Cardiac fibroblast (primary cell): Measurements from ENCODE around the gene ANGEL2.
"Not testable (repeated sequence)": the region's sequence is repeated elsewhere in the genome, so short reads cannot be mapped to it uniquely, and the experiment has no call there.

Experiments used
- DNase-seq, 2 donors: peaks; one replicate each; pipeline versions ENCODE4 v3.0.0 to v3.0.0-alpha.2; 2010; ENCODE audit warnings: low read depth in 2 of 2
- H3K4me3 ChIP-seq, 2 donors: replicated peaks in 1 of 2; 1 replicate in 1 of 2; 2 replicates in 1 of 2; pipeline ENCODE4 v1.5.1; 2011; ENCODE audit warnings: low read depth in 2 of 2, low read length in 2 of 2, mild to moderate bottlenecking in 2 of 2, moderate library complexity in 1 of 2
- TF ChIP-seq, protein P1 (sequence below): IDR thresholded peaks from one replicate; pipeline ENCODE4 v1.5.1; 2011; ENCODE audit warnings: low read depth, mild to moderate bottlenecking, low read length, inconsistent platforms

The ANGEL2 gene

DNA sequence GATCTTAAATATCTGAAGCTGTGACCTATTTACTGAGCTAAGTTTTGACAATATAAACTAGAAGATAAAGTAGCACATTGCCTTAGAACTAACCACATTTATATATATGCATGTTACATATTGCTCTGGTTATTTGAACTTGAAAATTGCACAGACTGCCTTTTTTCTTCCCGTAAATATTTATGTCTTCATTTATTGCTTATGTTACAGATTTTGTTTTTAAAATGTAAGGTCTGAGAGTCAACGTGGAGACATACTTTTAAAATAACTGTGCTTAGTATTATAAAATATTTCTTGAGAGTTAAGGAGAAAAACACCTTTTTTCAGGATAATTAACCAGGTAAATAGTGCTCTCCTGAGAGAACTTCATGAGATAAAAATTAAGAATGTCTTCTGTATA is 38.5 kb upstream of the ANGEL2 start:
- DNase-seq = no peak
- TF ChIP-seq, protein P1, sequence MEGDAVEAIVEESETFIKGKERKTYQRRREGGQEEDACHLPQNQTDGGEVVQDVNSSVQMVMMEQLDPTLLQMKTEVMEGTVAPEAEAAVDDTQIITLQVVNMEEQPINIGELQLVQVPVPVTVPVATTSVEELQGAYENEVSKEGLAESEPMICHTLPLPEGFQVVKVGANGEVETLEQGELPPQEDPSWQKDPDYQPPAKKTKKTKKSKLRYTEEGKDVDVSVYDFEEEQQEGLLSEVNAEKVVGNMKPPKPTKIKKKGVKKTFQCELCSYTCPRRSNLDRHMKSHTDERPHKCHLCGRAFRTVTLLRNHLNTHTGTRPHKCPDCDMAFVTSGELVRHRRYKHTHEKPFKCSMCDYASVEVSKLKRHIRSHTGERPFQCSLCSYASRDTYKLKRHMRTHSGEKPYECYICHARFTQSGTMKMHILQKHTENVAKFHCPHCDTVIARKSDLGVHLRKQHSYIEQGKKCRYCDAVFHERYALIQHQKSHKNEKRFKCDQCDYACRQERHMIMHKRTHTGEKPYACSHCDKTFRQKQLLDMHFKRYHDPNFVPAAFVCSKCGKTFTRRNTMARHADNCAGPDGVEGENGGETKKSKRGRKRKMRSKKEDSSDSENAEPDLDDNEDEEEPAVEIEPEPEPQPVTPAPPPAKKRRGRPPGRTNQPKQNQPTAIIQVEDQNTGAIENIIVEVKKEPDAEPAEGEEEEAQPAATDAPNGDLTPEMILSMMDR = no peak
- no peak overlapping the region for H3K4me3 ChIP-seq

DNA sequence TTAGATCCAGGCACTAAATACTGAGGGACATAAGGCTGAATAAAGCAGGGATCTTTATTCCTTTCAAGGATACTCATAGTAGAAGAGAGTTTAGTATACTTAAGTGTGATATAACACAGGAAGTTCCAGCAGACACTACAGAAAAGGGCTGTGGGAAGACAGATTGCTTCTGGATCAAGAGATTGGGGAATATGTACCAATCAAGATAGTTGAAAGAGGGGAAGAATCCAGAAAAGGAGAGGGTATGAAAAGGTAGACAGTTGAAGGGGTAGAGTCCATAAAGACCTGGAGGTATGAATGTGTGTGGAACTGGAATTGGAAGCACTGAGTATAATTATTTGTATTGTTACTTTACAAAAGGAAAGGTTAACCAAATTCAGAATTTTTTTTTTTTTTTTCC is 37.8 kb upstream of the ANGEL2 start:
- TF ChIP-seq, protein P1 = no peak
- no peak for DNase-seq
- H3K4me3 ChIP-seq = no peak overlapping the region

DNA sequence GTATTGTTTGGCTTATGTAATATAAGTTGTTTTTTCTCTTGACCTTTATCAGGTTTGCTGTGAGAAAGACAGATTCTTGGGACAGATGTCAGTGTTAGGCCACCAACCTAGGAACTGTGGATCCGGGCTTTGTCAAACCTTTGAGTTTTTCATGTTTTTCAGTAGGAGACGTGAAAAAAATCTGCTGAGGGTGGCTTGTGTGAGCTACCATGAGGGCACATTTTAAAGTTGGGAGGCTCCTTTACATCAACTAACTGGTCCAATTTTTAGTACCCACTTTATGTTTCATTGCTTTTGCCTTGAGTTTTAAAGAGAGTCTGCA is 36.2 kb upstream of the ANGEL2 start:
- peak overlapping the region; percentile 69 to 87 for H3K4me3 ChIP-seq
- no peak for DNase-seq
- TF ChIP-seq, protein P1 = no peak

DNA sequence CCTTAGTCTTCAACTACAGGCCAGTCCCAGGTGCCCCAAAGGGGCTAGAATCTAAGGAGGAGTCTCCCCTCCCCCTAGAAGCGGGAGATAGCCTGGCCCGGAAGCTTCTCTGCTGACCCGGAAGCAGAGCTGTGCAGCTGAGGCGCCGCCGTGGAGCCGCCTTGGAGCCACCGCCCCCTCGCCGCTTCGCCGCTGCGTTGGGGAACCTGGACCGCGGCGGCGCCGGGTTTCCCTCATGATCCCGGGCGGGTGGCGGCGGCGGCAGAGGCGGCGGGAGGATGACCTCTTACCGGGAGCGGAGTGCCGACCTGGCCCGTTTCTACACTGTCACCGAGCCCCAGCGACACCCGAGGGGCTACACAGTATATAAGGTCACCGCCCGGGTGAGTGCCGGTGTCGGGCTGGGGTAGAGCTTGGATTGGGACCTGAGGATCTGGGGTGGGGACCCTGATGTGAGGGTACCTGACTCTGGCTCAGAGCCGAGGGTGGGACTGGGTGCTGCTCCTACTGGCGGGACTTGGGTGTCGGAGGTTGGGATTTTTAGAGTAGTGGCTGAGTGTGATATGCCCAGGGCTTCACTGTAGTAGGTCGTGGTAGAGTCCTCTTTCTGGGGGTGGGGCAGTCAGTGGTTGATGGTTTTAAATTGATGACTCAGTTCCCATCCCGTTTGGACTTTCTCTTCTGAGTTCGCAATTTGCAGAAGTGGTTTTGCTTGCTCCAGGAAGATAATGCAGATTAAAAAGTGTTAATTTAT is 35.6 kb upstream of the ANGEL2 start, which contains the start of gene RPS6KC1:
Gene RPS6KC1, plus strand, starts transcription at position 115 of the 754 bp plus-strand sequence. Its CDS starts 164 bp downstream, at position 279.
- TF ChIP-seq, protein P1 = no peak
- H3K4me3 ChIP-seq = peak within 1 kb of the TSS; percentile 69 to 87
- DNase-seq = peak; percentile 82

DNA sequence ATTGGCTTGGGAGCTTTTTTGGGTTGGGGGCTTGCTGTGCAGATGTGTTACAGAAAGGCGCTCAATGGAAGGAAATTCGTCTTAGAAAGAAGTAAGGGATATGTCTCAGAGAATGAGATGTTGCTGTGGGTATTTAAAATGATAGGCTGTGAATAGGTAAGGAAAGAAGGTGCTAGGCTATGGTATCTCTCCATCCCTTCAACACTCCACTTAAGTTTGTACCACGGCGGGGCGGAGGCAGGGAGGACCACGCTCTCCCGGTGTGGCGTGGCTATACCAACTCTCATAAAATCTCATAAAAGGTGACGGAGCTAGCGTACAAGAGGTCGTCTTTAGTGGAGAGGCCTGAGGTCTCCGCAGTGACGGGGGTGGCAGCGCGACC is 35.1 kb upstream of the ANGEL2 start:
- TF ChIP-seq, protein P1 = no peak

DNA sequence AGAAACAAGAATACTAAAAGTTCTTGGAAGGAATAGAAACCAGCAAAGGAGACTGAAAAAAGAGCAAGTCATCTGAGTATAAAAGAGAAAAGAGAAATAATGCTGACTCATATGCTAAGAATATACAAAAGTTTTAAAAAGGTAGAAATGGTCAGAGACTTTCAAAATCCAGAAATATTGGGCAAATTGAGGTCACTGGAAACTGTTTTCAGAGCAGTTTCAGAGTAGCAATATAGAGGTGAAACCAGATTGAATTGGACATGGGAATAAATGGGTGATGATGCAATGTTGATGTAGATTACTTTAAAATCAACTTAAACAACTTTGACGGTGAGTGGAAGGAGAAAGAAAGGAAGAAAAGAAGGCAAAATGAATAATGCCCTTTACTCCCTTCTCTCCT is 33.6 kb upstream of the ANGEL2 start:
- no peak for DNase-seq
- TF ChIP-seq, protein P1 = no peak
- H3K4me3 ChIP-seq = no peak overlapping the region

More for the DNA sequence above, 35.1 kb upstream of the ANGEL2 start:
- DNase-seq = no peak
- H3K4me3 ChIP-seq = peak overlapping the region; percentile 69 to 87

DNA sequence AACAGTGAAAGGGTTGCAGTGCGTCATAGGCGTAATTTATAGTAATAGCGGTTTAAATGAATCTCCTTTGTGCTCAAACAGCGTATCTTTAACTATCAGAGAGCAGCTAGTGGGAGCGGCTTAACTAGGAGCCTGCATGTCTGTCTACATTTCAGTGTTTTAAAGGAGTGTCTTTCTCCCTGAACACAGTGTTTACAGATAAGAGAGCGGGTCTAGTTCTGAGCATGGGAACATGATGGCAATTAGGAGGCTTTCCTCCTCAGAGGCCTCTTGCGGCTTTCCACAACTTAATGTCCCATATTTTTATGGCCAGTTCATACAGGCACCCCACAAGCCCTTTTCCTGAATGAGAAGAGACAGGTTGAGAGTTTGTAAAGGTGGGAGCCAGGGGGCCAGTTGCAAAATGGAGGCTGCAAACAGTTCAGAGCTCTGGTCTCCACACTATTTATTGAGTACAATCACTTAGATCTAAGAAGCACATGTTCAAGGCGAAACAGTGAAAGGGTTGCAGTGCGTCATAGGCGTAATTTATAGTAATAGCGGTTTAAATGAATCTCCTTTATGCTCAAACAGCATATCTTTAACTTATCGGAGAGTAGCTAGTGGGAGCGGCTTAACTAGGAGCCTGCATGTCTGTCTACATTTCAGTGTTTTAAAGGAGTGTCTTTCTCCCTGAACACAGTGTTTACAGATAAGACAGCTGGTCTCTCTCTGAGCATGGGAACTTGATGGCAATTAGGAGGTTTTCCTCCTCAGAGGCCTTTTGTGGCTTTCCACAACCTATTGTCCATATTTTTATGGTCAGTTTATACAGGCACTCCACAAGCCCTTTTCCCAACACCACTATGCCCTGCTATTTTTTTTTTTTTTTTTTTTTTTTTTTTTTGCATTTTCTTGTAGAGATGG is 29.9 kb upstream of the ANGEL2 start:
- DNase-seq, H3K4me3 ChIP-seq: not testable (repeated sequence)
